ENCODE measurements around the gene TRABD2B. TPM values are rescaled to one million over a fixed set of nuclear protein-coding genes. Genes with fewer than 3 reads are reported as not detected.

The TRABD2B gene
- total and polyA plus RNA-seq, 2 of the 13 experiments (the other 11 are each of a cell fraction or from before 2014, with no cell fraction given) = 0.04 TPM; not detected in 1

GRCh38 chr1:47838562-47839432 lies 158.4 kb downstream of the TRABD2B start:
- Histone ChIP-seq H3K36me3 (replicated peaks in 1 of 2; ENCODE audit: control insufficient read depth in 1 of 2, insufficient read depth in 2 of 2, low read length in 2 of 2) (no peaks in the 10 kb centered on the region), H4K20me1 (ENCODE audit: insufficient read depth, low read length) (no peaks in the 10 kb centered on the region), H3K79me2 (ENCODE audit: insufficient read depth, low read length) (no peaks in the 10 kb centered on the region), H3K4me2 (ENCODE audit: low read depth, low read length) (peak overlapping the region; percentile 56), H3K27ac (ENCODE audit: extremely low read length, insufficient read depth, low read length) (peak overlapping the region; percentile 71), H3K9me3 (ENCODE audit: low read length) (peaks cover 9% of the 10 kb centered on the region; the same call in 1 of the 2 replicates), H3K27me3 (ENCODE audit: control insufficient read depth in 1 of 2, insufficient read depth in 2 of 2, low read length in 2 of 2) (no peaks in the 10 kb centered on the region), H2AFZ (ENCODE audit: low read length) (no peak overlapping the region), H3K4me1 (ENCODE audit: insufficient read depth, low read length) (peaks cover 95% of the 10 kb centered on the region), H3K4me3 (replicated peaks in 1 of 3; ENCODE audit: insufficient read depth in 1 of 3, low read depth in 2 of 3, low read length in 3 of 3) (no peak overlapping the region), H3K9ac (ENCODE audit: insufficient read depth, low read depth, low read length) (peak overlapping the region; percentile 38; the same call in 1 of the 2 replicates)
- no peak for ATAC-seq
- in situ Hi-C loops (cut with HindIII; ENCODE audit: extremely low pct_ligation_motif_present, low pct_unique_long_range_greater_than_20kb) = no loop called here
- 94% methylated on average over 11 of the region's 16 CpGs for WGBS (ENCODE audit: low lambda C conversion rate)
- no TSS peak for BruUV-seq (replicated peaks)
- TF ChIP-seq MXI1 (IDR thresholded peaks at IDR 0.05; ENCODE audit: borderline replicate concordance, low read depth, low read length) (no peak), ZBTB38 (CRISPR knock-in tag; IDR thresholded peaks at IDR 0.05) (0 out of 2 replicates have a peak, but pooled peaks have one; percentile 24), PCBP1 (IDR thresholded peaks at IDR 0.05; ENCODE audit: borderline replicate concordance, low read depth, low read length) (no peak), ZNF337 (CRISPR knock-in tag; IDR thresholded peaks at IDR 0.05; ENCODE audit: borderline replicate concordance, low read depth) (peak; percentile 15; the same call in 1 of the 2 replicates), TEAD2 (CRISPR knock-in tag; IDR thresholded peaks at IDR 0.05) (no peak), NR2C2 (CRISPR knock-in tag; IDR thresholded peaks at IDR 0.05; ENCODE audit: borderline replicate concordance) (0 out of 2 replicates have a peak, but pooled peaks have one; percentile 4), ZFP41 (CRISPR knock-in tag; IDR thresholded peaks at IDR 0.05; ENCODE audit: borderline replicate concordance) (0 out of 2 replicates have a peak, but pooled peaks have one; percentile 56)
- TF ChIP-seq, protein P1, sequence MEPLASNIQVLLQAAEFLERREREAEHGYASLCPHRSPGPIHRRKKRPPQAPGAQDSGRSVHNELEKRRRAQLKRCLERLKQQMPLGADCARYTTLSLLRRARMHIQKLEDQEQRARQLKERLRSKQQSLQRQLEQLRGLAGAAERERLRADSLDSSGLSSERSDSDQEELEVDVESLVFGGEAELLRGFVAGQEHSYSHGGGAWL (CRISPR knock-in tag; IDR thresholded peaks at IDR 0.05) = 0 out of 2 replicates have a peak, but pooled peaks have one; percentile 15
- POLR2A ChIA-PET = interaction anchor here (1.0 kb wide), 1 partner anchor 80 kb away, joined by 5 read pairs; no protein-coding TSS in a partner anchor
- DNase-seq (ENCODE audit: low spot score) = no peak
- CTCF ChIA-PET (ENCODE audit: low intra/inter-chr PET ratio, low total read pairs) = no interaction called here
- no peak for FAIRE-seq
- intact Hi-C loops (cut with micrococcal nuclease; ENCODE audit: unreplicated experiment) = no loop called here
